Activated CD8-positive, alpha-beta T cell treated with anti-CD3 and anti-CD28 coated beads for 36 hours (primary cell): ENCODE results near the gene SSMEM1. TPM values are rescaled to one million over a fixed set of nuclear protein-coding genes. Genes with fewer than 3 reads are reported as not detected.

Experiments used
- ATAC-seq: fragments of 200-7000 bp; cut with Tn5 transposase; one replicate; pipeline ENCODE4 v1.10.0; 2021; ENCODE audit warnings: mild to moderate bottlenecking, moderate library complexity
- CTCF ChIA-PET: fragments of 350-600 bp; sonication (Branson Sonifier 250); formaldehyde crosslinking; loops from one replicate; lab custom pipeline; 2021; ENCODE audit warnings: antibody characterized with exemption; lab: Charles Lee
- POLR2A ChIA-PET: fragments of 350-600 bp; sonication (Branson Sonifier 250); formaldehyde crosslinking; loops from one replicate; lab custom pipeline; 2021; ENCODE audit warnings: antibody characterized with exemption; lab: Charles Lee
- DNase-seq: peaks from one replicate; pipeline ENCODE4 v3.0.0-alpha.2; 2020
- H3K27ac Mint-ChIP-seq: one replicate; pipeline ENCODE4 v1.8.0; 2021; ENCODE audit warnings: mild to moderate bottlenecking, mixed read lengths
- H3K27me3 Mint-ChIP-seq: one replicate; pipeline ENCODE4 v1.8.0; 2021; ENCODE audit warnings: mixed read lengths
- H3K36me3 Mint-ChIP-seq: one replicate; pipeline ENCODE4 v1.8.0; 2021; ENCODE audit warnings: low read depth, mixed read lengths
- H3K4me1 Mint-ChIP-seq: one replicate; pipeline ENCODE4 v1.8.0; 2021; ENCODE audit warnings: low read depth, mixed read lengths
- H3K4me3 Mint-ChIP-seq: one replicate; pipeline ENCODE4 v1.8.0; 2021; ENCODE audit warnings: mild to moderate bottlenecking, moderate library complexity, mixed read lengths
- H3K9me3 Mint-ChIP-seq: one replicate; pipeline ENCODE4 v1.8.0; 2021; ENCODE audit warnings: mixed read lengths
- intact Hi-C: fragments of 100-400 bp; cut with micrococcal nuclease; formaldehyde crosslinking; loops from one replicate; pipeline ENCODE4 v1.10.0; 2022
- total RNA-seq, 2 experiments: library from RNA; stranded (reverse); gene quantifications; one replicate each; pipeline ENCODE4 v1.2.3, GENCODE V29; 2021
- TF ChIP-seq, protein P1 (sequence below): fragments of 200-600 bp; IDR thresholded peaks from one replicate; pipeline ENCODE4 v1.8.0; 2022; ENCODE audit warnings: antibody characterized with exemption, mild to moderate bottlenecking

Gene SSMEM1
- total RNA-seq, 2 experiments from 2014 or later: not detected

DNA sequence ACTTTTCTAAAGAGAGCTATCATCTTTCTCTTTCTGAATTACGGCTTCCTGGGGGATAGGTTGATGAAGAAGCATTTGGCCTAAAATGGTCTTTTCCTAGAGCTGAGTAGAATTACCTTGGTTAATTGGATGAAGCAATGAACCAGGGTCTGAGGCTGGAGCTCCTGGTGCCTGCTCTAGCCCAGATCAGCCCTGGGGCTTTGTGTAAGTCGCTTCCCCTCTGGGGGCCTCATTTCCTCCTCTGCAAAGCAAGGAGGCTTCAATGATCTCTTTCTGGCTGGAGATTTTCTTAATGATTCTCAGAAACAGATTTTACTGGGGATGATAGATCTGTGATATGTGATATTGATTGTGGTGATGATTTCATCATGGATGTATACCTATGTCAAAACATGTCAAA lies 55.5 kb downstream of the SSMEM1 start:
- Mint-ChIP-seq H3K36me3 (peaks cover 2% of the 10 kb centered on the region), H3K9me3 (peaks cover 4% of the 10 kb centered on the region), H3K27me3 (no peaks in the 10 kb centered on the region), H3K4me1 (peaks cover 4% of the 10 kb centered on the region), H3K27ac (no peak overlapping the region), H3K4me3 (no peak overlapping the region)
- TF ChIP-seq, protein P1, sequence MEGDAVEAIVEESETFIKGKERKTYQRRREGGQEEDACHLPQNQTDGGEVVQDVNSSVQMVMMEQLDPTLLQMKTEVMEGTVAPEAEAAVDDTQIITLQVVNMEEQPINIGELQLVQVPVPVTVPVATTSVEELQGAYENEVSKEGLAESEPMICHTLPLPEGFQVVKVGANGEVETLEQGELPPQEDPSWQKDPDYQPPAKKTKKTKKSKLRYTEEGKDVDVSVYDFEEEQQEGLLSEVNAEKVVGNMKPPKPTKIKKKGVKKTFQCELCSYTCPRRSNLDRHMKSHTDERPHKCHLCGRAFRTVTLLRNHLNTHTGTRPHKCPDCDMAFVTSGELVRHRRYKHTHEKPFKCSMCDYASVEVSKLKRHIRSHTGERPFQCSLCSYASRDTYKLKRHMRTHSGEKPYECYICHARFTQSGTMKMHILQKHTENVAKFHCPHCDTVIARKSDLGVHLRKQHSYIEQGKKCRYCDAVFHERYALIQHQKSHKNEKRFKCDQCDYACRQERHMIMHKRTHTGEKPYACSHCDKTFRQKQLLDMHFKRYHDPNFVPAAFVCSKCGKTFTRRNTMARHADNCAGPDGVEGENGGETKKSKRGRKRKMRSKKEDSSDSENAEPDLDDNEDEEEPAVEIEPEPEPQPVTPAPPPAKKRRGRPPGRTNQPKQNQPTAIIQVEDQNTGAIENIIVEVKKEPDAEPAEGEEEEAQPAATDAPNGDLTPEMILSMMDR: no peak
- ATAC-seq: no peak
- intact Hi-C loops: no loop called here
- DNase-seq: no peak
- CTCF ChIA-PET: interaction anchor here (0.8 kb wide), 1 partner anchor 9 kb away, joined by 3 read pairs; no protein-coding TSS in a partner anchor
- POLR2A ChIA-PET: no interaction called here

Other genes with a start within 250 kb of the SSMEM1 start
- 10 to 100 TPM; 21.0 to 25.0 TPM for gene ZC3HC1, start 156.5 kb upstream of the SSMEM1 start, total RNA-seq
- 10 to 100 TPM; 12.8 to 14.3 TPM for gene KLHDC10, start 137.3 kb upstream of the SSMEM1 start, total RNA-seq
- 10 to 100 TPM; 36.1 to 45.6 TPM for gene TMEM209, start 2.5 kb upstream of the SSMEM1 start, total RNA-seq
- not detected for gene CPA2, start 59.0 kb downstream of the SSMEM1 start, total RNA-seq
- not detected for gene CPA4, start 85.3 kb downstream of the SSMEM1 start, total RNA-seq
- under 1 TPM; 0.25 to 0.88 TPM for gene CPA5, start 137.0 kb downstream of the SSMEM1 start, total RNA-seq
- gene CPA1, start 172.6 kb downstream of the SSMEM1 start, total RNA-seq: not detected
- 10 to 100 TPM; 28.0 to 28.1 TPM for gene CEP41, start 233.2 kb downstream of the SSMEM1 start, total RNA-seq